ENCODE measurements around the gene LRRK1. TPM values are rescaled to one million over a fixed set of nuclear protein-coding genes. Genes with fewer than 3 reads are reported as not detected.

Gene LRRK1
- polyA plus RNA-seq, 5 donors: 1.5 to 3.0 (median 2.8) TPM

- DNase-seq: peak; percentile 60 to 71
Observed at GRCh38 chr15:101006931-101007691, 88.0 kb downstream of the LRRK1 start.

GRCh38 chr15:101008158-101009139 is 89.3 kb downstream of the LRRK1 start:
- peak; percentile 70 to 72 for DNase-seq

- no peak for DNase-seq
Observed at GRCh38 chr15:101009176-101009575, 90.0 kb downstream of the LRRK1 start.

- no peak for DNase-seq
Observed at GRCh38 chr15:101010781-101011180, 91.6 kb downstream of the LRRK1 start.

- DNase-seq: no peak
Observed at GRCh38 chr15:101012326-101013200, 93.4 kb downstream of the LRRK1 start.

GRCh38 chr15:101013201-101013550 is 94.0 kb downstream of the LRRK1 start:
- no peak for DNase-seq

GRCh38 chr15:101013769-101014675 is 94.9 kb downstream of the LRRK1 start:
- no peak for DNase-seq

GRCh38 chr15:101014921-101015841 is 96.0 kb downstream of the LRRK1 start:
- DNase-seq: peak in 1 of 2 donors; percentile 71

- no peak for DNase-seq
Observed at GRCh38 chr15:101016581-101016980, 97.4 kb downstream of the LRRK1 start.

GRCh38 chr15:101017093-101017754 is 98.1 kb downstream of the LRRK1 start:
- no peak for DNase-seq

GRCh38 chr15:101018016-101018415 is 98.9 kb downstream of the LRRK1 start:
- DNase-seq: peak; percentile 80

GRCh38 chr15:101018450-101018849 is 99.3 kb downstream of the LRRK1 start:
- DNase-seq: no peak

- DNase-seq: no peak
Observed at GRCh38 chr15:101019366-101019896, 100.3 kb downstream of the LRRK1 start.

GRCh38 chr15:101020451-101020850 is 101.3 kb downstream of the LRRK1 start:
- DNase-seq: no peak

GRCh38 chr15:101020945-101021344 is 101.8 kb downstream of the LRRK1 start:
- no peak for DNase-seq

- DNase-seq: no peak
Observed at GRCh38 chr15:101022306-101022705, 103.1 kb downstream of the LRRK1 start.

GRCh38 chr15:101022876-101023275 is 103.7 kb downstream of the LRRK1 start:
- no peak for DNase-seq

GRCh38 chr15:101023501-101024072 is 104.4 kb downstream of the LRRK1 start:
- DNase-seq: no peak
